ENCODE data around the gene RGSL1. TPM values are rescaled to one million over a fixed set of nuclear protein-coding genes. Genes with fewer than 3 reads are reported as not detected.

RGSL1 gene
- polyA plus RNA-seq, 1 experiment, result not detected

DNA sequence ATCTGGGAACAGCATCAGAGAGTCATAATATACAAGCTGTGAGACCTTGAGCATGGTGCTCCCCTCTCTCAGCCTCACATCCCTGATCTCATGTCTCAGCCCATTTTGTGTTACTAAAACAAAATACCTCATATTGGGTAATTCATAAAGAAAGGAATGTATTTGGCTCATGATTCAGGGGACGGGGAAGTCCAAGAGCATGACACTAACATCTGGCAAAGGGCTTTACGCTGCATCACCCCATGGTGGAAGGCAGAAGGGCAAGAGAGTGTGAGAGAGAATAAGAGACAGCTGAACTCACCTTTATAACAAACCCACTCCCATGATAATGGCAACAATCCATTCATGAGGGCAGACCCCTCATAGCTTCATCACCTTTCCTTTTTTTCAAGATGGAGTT lies 102.6 kb downstream of the RGSL1 start:
- no peak for DNase-seq (ENCODE audit: low read depth)
- no peaks in the 10 kb centered on the region for H3K27me3 ChIP-seq (ENCODE audit: control insufficient read depth, insufficient read depth, low read length)
- POLR2A ChIA-PET, result no interaction called here
- TF ChIP-seq, protein P1, sequence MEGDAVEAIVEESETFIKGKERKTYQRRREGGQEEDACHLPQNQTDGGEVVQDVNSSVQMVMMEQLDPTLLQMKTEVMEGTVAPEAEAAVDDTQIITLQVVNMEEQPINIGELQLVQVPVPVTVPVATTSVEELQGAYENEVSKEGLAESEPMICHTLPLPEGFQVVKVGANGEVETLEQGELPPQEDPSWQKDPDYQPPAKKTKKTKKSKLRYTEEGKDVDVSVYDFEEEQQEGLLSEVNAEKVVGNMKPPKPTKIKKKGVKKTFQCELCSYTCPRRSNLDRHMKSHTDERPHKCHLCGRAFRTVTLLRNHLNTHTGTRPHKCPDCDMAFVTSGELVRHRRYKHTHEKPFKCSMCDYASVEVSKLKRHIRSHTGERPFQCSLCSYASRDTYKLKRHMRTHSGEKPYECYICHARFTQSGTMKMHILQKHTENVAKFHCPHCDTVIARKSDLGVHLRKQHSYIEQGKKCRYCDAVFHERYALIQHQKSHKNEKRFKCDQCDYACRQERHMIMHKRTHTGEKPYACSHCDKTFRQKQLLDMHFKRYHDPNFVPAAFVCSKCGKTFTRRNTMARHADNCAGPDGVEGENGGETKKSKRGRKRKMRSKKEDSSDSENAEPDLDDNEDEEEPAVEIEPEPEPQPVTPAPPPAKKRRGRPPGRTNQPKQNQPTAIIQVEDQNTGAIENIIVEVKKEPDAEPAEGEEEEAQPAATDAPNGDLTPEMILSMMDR (IDR thresholded peaks at IDR 0.05; ENCODE audit: insufficient read depth, low read depth, low read length), result no peak
- no peak overlapping the region for H3K4me3 ChIP-seq (ENCODE audit: low read depth, low read length)
- CTCF ChIA-PET, result no interaction called here
- H3K36me3 ChIP-seq (ENCODE audit: control insufficient read depth, insufficient read depth, low read length), result no peaks in the 10 kb centered on the region

DNA sequence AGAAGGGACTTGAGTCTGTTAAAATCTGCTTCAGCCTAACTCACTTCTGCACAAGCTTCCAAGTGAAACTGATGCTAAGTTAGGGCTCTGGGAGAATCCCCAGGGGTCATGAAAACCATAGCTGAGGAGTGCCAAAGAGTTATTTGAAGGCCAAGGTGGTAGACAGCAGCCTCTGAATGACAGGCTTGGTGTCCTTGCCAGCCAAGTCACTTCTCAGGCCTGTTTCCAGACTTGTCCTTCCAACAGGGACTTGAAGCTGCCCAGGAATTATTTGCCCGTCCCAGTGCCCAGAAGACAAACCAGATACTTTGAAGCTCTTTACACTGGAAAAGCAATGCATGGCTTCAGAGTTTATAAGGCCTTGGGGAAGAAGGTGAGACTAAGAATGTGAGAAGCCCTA lies 105.5 kb downstream of the RGSL1 start:
- Histone ChIP-seq H3K27me3 (ENCODE audit: control insufficient read depth, insufficient read depth, low read length) (no peaks in the 10 kb centered on the region), H3K4me3 (ENCODE audit: low read depth, low read length) (no peak overlapping the region), H3K36me3 (ENCODE audit: control insufficient read depth, insufficient read depth, low read length) (no peaks in the 10 kb centered on the region)
- no peak for DNase-seq (ENCODE audit: low read depth)
- ChIA-PET POLR2A (no interaction called here), CTCF (no interaction called here)
- TF ChIP-seq, protein P1 (IDR thresholded peaks at IDR 0.05; ENCODE audit: insufficient read depth, low read depth, low read length), result no peak

DNA sequence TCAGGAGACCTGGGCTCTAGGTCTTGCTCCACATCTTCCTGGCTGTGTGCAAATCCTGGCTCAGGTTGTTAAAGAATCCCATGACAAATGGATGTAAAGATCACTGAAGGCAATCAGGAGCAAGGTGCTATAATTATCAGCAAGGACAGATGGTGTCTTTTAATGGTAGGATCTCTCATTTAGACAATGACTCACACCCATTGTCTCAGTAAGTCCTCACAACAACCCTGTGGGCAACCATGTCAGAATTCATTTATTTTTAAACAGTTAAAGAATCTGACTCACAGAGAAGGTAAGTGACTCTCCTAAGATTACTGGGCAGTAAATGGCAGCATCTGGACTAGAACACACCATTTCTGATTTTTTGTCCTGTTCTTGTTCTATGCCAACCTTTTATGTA lies 106.3 kb downstream of the RGSL1 start:
- H3K36me3 ChIP-seq (ENCODE audit: control insufficient read depth, insufficient read depth, low read length), result no peaks in the 10 kb centered on the region
- ChIA-PET CTCF (no interaction called here), POLR2A (no interaction called here)
- no peaks in the 10 kb centered on the region for H3K27me3 ChIP-seq (ENCODE audit: control insufficient read depth, insufficient read depth, low read length)
- no peak for DNase-seq (ENCODE audit: low read depth)
- no peak overlapping the region for H3K4me3 ChIP-seq (ENCODE audit: low read depth, low read length)
- TF ChIP-seq, protein P1 (IDR thresholded peaks at IDR 0.05; ENCODE audit: insufficient read depth, low read depth, low read length), result no peak

DNA sequence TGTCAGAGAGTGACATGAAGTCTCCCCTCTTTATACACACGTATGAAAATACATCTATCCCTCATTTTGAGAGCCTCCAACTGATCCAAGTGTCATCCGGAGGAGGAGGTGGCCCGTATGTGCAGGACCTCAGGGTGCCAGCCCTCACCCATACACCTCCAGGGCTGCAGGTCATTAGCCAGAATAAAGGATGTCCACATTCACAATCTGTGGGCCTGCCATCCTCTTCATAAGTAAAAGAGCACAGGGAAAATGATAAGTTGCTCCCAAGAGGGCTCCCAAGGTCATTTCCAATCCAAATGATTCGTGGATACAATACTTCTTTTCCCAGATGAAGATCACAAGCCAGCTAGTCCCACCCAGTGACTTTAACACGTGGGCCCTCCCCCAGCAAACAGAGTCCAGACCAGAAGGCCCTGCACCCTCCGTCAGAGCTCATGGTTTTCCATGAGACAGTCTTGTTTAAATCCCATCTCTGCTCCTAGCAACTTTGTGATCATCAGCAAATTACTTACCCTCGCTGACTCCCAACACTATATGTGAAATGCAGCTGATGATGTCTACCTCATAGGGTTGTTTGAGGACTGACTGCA lies 110.5 kb downstream of the RGSL1 start:
- TF ChIP-seq, protein P1 (IDR thresholded peaks at IDR 0.05; ENCODE audit: insufficient read depth, low read depth, low read length), result no peak
- DNase-seq (ENCODE audit: low read depth), result no peak
- Histone ChIP-seq H3K36me3 (ENCODE audit: control insufficient read depth, insufficient read depth, low read length) (no peaks in the 10 kb centered on the region), H3K27me3 (ENCODE audit: control insufficient read depth, insufficient read depth, low read length) (no peaks in the 10 kb centered on the region), H3K4me3 (ENCODE audit: low read depth, low read length) (no peak overlapping the region)
- ChIA-PET CTCF (no interaction called here), POLR2A (no interaction called here)

DNA sequence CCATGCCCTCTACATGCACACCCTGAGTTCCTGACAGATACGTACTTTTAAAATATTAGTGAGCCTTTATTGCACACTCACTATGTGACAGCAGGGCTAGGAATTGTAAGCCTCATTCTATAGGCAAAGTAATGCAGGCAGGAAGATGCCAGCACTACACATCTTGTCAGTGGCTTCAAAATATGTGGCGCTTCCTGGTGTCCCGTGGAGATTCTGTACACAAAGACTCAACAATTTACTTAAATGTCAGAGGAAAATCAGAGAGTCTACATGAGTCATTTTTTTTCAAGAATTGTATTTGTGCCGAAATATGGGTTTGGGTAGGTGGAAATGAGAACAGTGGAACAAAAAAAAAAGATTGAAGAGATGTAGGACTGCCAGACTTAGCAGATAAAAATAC lies 111.5 kb downstream of the RGSL1 start:
- ChIA-PET POLR2A (no interaction called here), CTCF (interaction anchor here (0.7 to 1.1 kb wide), 2 partner anchors 72 to 222 kb away, joined by 3 to 6 read pairs; no protein-coding TSS in a partner anchor)
- no peaks in the 10 kb centered on the region for H3K36me3 ChIP-seq (ENCODE audit: control insufficient read depth, insufficient read depth, low read length)
- no peak for DNase-seq (ENCODE audit: low read depth)
- no peak overlapping the region for H3K4me3 ChIP-seq (ENCODE audit: low read depth, low read length)
- no peaks in the 10 kb centered on the region for H3K27me3 ChIP-seq (ENCODE audit: control insufficient read depth, insufficient read depth, low read length)
- TF ChIP-seq, protein P1 (IDR thresholded peaks at IDR 0.05; ENCODE audit: insufficient read depth, low read depth, low read length), result no peak

Measured in BJ (cell line).